ENCODE results near the gene PLA2G15. TPM values are rescaled to one million over a fixed set of nuclear protein-coding genes. Genes with fewer than 3 reads are reported as not detected.

PLA2G15 gene
- total RNA-seq, 1 experiment from 2014 or later, result 33.2 TPM

- peak overlapping the region; percentile 58 for H3K27ac Mint-ChIP-seq (ENCODE audit: unreplicated experiment)
- Histone ChIP-seq H3K27me3 (replicated peaks; ENCODE audit: control insufficient read depth, insufficient read depth, low read length) (no peaks in the 10 kb centered on the region), H3K4me1 (peaks cover 19% of the 10 kb centered on the region), H3K36me3 (ENCODE audit: control insufficient read depth, insufficient read depth, low read length) (no peaks in the 10 kb centered on the region), H3K9me3 (no peaks in the 10 kb centered on the region), H3K4me3 (ENCODE audit: low read depth, low read length) (no peak overlapping the region)
- BruUV-seq (replicated peaks), result no TSS peak
- intact Hi-C loops (cut with micrococcal nuclease; ENCODE audit: unreplicated experiment), result no loop called here
- CTCF ChIA-PET, result interaction anchor here (0.6 to 2.6 kb wide), 9 partner anchors 20 to 166 kb away, joined by 3 to 15 read pairs (median 4); partner anchors contain the start of genes PRMT7 and SLC7A6OS
- H3K4me1 Mint-ChIP-seq (ENCODE audit: low read depth, unreplicated experiment), result peaks cover 22% of the 10 kb centered on the region
- no peaks in the 10 kb centered on the region for H3K9me3 Mint-ChIP-seq (ENCODE audit: unreplicated experiment)
- POLR2A ChIA-PET, result interaction anchor here (0.5 to 1.6 kb wide), 5 partner anchors 12 to 91 kb away, joined by 3 to 6 read pairs (median 6); partner anchors contain the start of genes ESRP2 and PLA2G15
- DNase-seq, result peak; percentile 62 to 64
- H3K36me3 Mint-ChIP-seq (ENCODE audit: insufficient read depth, unreplicated experiment), result peaks cover 38% of the 10 kb centered on the region
- no peak overlapping the region for H3K4me3 Mint-ChIP-seq (ENCODE audit: unreplicated experiment)
- no peak for TF ChIP-seq CTCF (IDR thresholded peaks at IDR 0.05; ENCODE audit: insufficient read depth in 1 of 2, low read depth in 1 of 2, low read length in 1 of 2, severe bottlenecking in 1 of 2, unreplicated experiment in 1 of 2)
- H3K27me3 Mint-ChIP-seq (ENCODE audit: insufficient read depth, unreplicated experiment), result no peaks in the 10 kb centered on the region
Observed at GRCh38 chr16:68257251-68257905, 12.2 kb downstream of the PLA2G15 start.

DNA sequence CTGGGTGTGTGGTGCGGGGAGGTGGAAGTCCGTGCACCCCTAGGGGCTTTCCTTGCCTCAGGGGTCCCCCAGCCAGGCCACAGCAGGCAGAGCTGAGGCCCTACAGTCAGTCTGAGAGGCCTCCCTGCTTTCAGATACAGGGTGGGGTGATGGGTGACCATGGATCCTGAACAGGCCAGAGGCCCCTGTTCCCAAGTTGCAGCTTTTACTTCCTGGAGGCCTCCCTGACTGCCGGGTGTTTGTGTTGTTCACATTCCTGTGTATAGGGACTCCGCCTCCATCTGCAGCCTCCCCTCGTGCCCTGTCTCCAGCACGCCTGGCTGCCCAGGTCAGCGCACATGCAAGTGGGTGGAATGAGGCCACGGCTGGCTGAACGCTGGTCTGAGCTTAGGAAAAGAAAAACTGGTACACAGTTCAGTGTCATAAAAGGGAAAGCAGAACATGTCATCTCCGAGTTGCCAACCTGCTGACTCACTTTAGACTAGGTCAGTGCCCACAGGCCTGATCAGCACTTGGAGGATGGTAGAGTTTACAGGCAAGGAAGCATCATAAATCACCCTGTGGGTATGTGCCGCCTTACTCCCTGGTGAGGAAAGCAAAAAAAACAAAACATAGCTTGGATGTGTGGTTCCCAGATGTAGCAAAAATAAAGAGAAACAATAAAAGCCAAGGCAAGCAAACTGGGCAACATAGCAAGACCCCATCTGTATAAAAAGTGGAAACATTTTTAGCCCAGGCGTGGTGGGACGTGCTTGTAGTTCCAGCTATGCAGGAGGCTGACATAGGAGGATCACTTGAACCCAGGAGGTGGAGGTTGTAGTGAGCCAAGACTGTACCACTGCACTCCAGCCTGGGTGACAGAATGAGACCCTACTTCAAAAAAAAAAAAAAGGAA lies 13.0 kb downstream of the PLA2G15 start:
- peaks cover 32% of the 10 kb centered on the region for H3K36me3 Mint-ChIP-seq (ENCODE audit: insufficient read depth, unreplicated experiment)
- ChIA-PET POLR2A (interaction anchor here (0.5 to 1.6 kb wide), 6 partner anchors 13 to 127 kb away, joined by 3 to 9 read pairs (median 6); partner anchors contain the start of genes ESRP2 and PLA2G15), CTCF (interaction anchor here (0.6 to 2.6 kb wide), 11 partner anchors 21 to 210 kb away, joined by 3 to 15 read pairs (median 4); partner anchors contain the start of genes PRMT7 and SLC7A6OS)
- H3K4me1 Mint-ChIP-seq (ENCODE audit: low read depth, unreplicated experiment), result peaks cover 27% of the 10 kb centered on the region
- Histone ChIP-seq H3K36me3 (ENCODE audit: control insufficient read depth, insufficient read depth, low read length) (no peaks in the 10 kb centered on the region), H3K4me1 (peaks cover 21% of the 10 kb centered on the region), H3K4me3 (ENCODE audit: low read depth, low read length) (no peak overlapping the region), H3K9me3 (no peaks in the 10 kb centered on the region), H3K27me3 (replicated peaks; ENCODE audit: control insufficient read depth, insufficient read depth, low read length) (no peaks in the 10 kb centered on the region)
- no peak overlapping the region for H3K4me3 Mint-ChIP-seq (ENCODE audit: unreplicated experiment)
- TF ChIP-seq CTCF (IDR thresholded peaks at IDR 0.05; ENCODE audit: insufficient read depth in 1 of 2, low read depth in 1 of 2, low read length in 1 of 2, severe bottlenecking in 1 of 2, unreplicated experiment in 1 of 2), result no peak
- no TSS peak for BruUV-seq (replicated peaks)
- DNase-seq, result peak; percentile 76 to 82
- intact Hi-C loops (cut with micrococcal nuclease; ENCODE audit: unreplicated experiment), result no loop called here
- H3K9me3 Mint-ChIP-seq (ENCODE audit: unreplicated experiment), result no peaks in the 10 kb centered on the region
- no peaks in the 10 kb centered on the region for H3K27me3 Mint-ChIP-seq (ENCODE audit: insufficient read depth, unreplicated experiment)
- H3K27ac Mint-ChIP-seq (ENCODE audit: unreplicated experiment), result peak overlapping the region; percentile 58

Data from Caco-2 (cell line).